GM23338 (cell line): ENCODE results near the gene GOLGA6A. TPM values are rescaled to one million over a fixed set of nuclear protein-coding genes. Genes with fewer than 3 reads are reported as not detected.

Experiments used
- ATAC-seq: fragments of 200-7000 bp; cut with Tn5 transposase; 3 replicates; pipeline ENCODE4 v1.9.1; 2020
- DNase-seq: peaks from one replicate; pipeline ENCODE4 v3.0.0-alpha.2; 2015; ENCODE audit warnings: low spot score
- H2AFZ ChIP-seq: fragments of 200-600 bp; sonication (generic); 2 replicates; pipeline ENCODE4 v1.8.0; 2016; ENCODE audit warnings: antibody characterized with exemption, mild to moderate bottlenecking, moderate library complexity
- H3F3A ChIP-seq: fragments of 200-600 bp; sonication (generic); replicated peaks from 2 replicates; pipeline ENCODE4 v1.8.0; 2017; ENCODE audit warnings: antibody characterized with exemption, mixed run types, low read depth
- H3K27ac ChIP-seq: fragments of 200-600 bp; sonication (generic); 2 replicates; pipeline ENCODE4 v1.6.1; 2016; ENCODE audit warnings: low read depth
- H3K27me3 ChIP-seq: fragments of 200-600 bp; sonication (generic); 2 replicates; pipeline ENCODE4 v1.8.0; 2016; ENCODE audit warnings: mild to moderate bottlenecking, mixed run types, moderate library complexity; ENCODE audit not compliant: insufficient read depth
- H3K36me3 ChIP-seq: fragments of 200-600 bp; sonication (generic); 2 replicates; pipeline ENCODE4 v1.8.0; 2016; ENCODE audit warnings: mild to moderate bottlenecking; ENCODE audit not compliant: insufficient read depth
- H3K4me1 ChIP-seq: fragments of 200-600 bp; sonication (generic); 2 replicates; pipeline ENCODE4 v1.8.0; 2016; ENCODE audit warnings: mild to moderate bottlenecking, moderate library complexity; ENCODE audit not compliant: insufficient read depth
- H3K4me2 ChIP-seq: fragments of 200-600 bp; sonication (generic); 2 replicates; pipeline ENCODE4 v1.7.1; 2017; ENCODE audit warnings: mixed run types
- H3K4me3 ChIP-seq: fragments of 200-600 bp; sonication (generic); 2 replicates; pipeline ENCODE4 v1.6.1; 2016; ENCODE audit warnings: mixed run types
- H3K79me2 ChIP-seq: fragments of 200-600 bp; sonication (generic); replicated peaks from 2 replicates; pipeline ENCODE4 v1.8.0; 2017; ENCODE audit warnings: mild to moderate bottlenecking; ENCODE audit not compliant: insufficient read depth
- H3K9me2 ChIP-seq: fragments of 200-600 bp; sonication (generic); 2 replicates; pipeline ENCODE4 v1.8.0; 2017; ENCODE audit not compliant: insufficient read depth
- H4K20me1 ChIP-seq: fragments of 200-600 bp; sonication (generic); replicated peaks from 2 replicates; pipeline ENCODE4 v1.8.0; 2017; ENCODE audit warnings: mild to moderate bottlenecking; ENCODE audit not compliant: insufficient read depth
- H3K27ac Mint-ChIP-seq: 2 replicates; pipeline ENCODE4 v1.8.0; 2020; ENCODE audit warnings: inconsistent platforms, mild to moderate bottlenecking, moderate library complexity, mixed read lengths
- H3K27me3 Mint-ChIP-seq: 3 replicates; pipeline ENCODE4 v1.8.0; 2022; ENCODE audit warnings: low read depth, mild to moderate bottlenecking, moderate library complexity, mixed read lengths, inconsistent platforms; ENCODE audit not compliant: insufficient read depth, poor library complexity
- H3K36me3 Mint-ChIP-seq: 3 replicates; pipeline ENCODE4 v1.8.0; 2021; ENCODE audit warnings: low read depth, mild to moderate bottlenecking, inconsistent platforms, moderate library complexity, mixed read lengths
- H3K4me1 Mint-ChIP-seq: 3 replicates; pipeline ENCODE4 v1.8.0; 2020; ENCODE audit warnings: mild to moderate bottlenecking, inconsistent platforms, mixed read lengths
- H3K4me3 Mint-ChIP-seq: 3 replicates; pipeline ENCODE4 v1.8.0; 2021; ENCODE audit warnings: moderate library complexity, mild to moderate bottlenecking, inconsistent platforms, mixed read lengths
- H3K9me3 Mint-ChIP-seq: 3 replicates; pipeline ENCODE4 v1.8.0; 2020; ENCODE audit warnings: moderate library complexity, mild to moderate bottlenecking, inconsistent platforms, mixed read lengths
- CREB1 ChIP-seq: fragments of 250-450 bp; sonication (Bioruptor Pico); IDR thresholded peaks from 2 replicates; pipeline ENCODE4 v1.5.0; 2020; ENCODE audit warnings: low read depth, mild to moderate bottlenecking, moderate library complexity
- EZH2 ChIP-seq: fragments of 200-600 bp; sonication (generic); IDR thresholded peaks from one replicate; pipeline ENCODE4 v1.8.0; 2017; ENCODE audit warnings: antibody characterized with exemption, mild to moderate bottlenecking, low read depth; ENCODE audit not compliant: unreplicated experiment
- EZH2phosphoT487 ChIP-seq: fragments of 200-600 bp; sonication (generic); IDR thresholded peaks from one replicate; pipeline ENCODE4 v1.8.1; 2018; ENCODE audit warnings: antibody characterized with exemption; ENCODE audit not compliant: unreplicated experiment
- POLR2AphosphoS5 ChIP-seq: IDR thresholded peaks from 2 replicates; pipeline ENCODE4 v1.6.1; 2016; ENCODE audit warnings: antibody characterized with exemption, low read depth
- polyA plus RNA-seq: library from polyadenylated mRNA; unstranded; fragments of >200 nt; fragmentation: Nextera tagmentation; extraction: Ambion mirVana; gene quantifications from 2 replicates; pipeline ENCODE4 v1.2.1, GENCODE V29; 2016
- total RNA-seq: library from RNA; depleted of rRNA; stranded (reverse); fragments of >200 nt; shearing (Covaris generic); gene quantifications from 2 replicates; pipeline ENCODE4 v1.2.3, GENCODE V29; 2014
- TF ChIP-seq, protein P1 (sequence below), 2 experiments: fragments of 200-600 bp in 1 of 2; sonication (generic) in 1 of 2; conservative IDR thresholded peaks; 2 replicates each; pipeline versions ENCODE4 v1.5.1 to v1.6.1; 2016 to 2017; ENCODE audit warnings: antibody characterized with exemption in 2 of 2, low read depth in 2 of 2, mild to moderate bottlenecking in 2 of 2, moderate library complexity in 1 of 2
- TF ChIP-seq, protein P2 (sequence below): fragments of 250-450 bp; sonication (Bioruptor Pico); IDR thresholded peaks from 2 replicates; pipeline ENCODE4 v1.5.0; 2020; ENCODE audit warnings: mild to moderate bottlenecking, moderate library complexity

Gene GOLGA6A
- total and polyA plus RNA-seq, 2 experiments from 2014 or later = 0.18 to 2.1 TPM

DNA sequence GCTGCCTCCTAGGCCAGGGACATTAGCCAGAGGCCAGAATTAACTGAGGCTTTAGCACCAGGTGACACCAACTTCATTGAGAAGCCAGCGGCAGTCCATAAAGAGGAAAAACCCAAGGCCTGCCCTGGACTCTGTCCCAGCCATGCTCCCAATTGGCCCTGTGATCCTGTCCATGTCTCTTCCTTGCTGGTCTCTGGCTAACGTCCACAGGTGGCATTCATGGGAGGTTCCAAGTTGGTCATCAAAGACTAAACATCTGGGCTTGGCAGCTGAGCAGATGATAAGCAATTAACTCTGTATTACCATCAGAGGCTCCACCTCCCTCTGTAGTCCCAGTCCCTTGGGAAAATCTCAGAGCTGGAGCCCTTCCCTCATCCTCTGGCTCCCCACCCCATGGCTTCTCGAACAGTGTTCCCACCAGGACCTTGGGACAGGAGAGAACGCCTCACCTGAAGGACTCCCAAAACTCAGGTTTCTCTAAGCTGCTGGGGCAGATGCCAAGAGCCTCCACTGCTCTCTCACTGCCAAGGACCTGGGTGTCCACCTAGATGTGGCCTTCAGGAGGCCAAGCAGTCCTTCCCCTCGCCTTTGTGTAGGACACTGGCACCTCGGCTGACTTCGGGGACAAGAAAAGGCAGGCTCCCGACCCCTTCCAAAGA is 40.4 kb downstream of the GOLGA6A start:
- H3K9me3 Mint-ChIP-seq = no peaks in the 10 kb centered on the region; the same call in 2 of the 3 replicates
- H3K4me1 Mint-ChIP-seq = peaks cover 28% of the 10 kb centered on the region
- Histone ChIP-seq H2AFZ (no peak overlapping the region), H3K27me3 (no peaks in the 10 kb centered on the region), H3K4me3 (no peak overlapping the region), H3F3A (no peaks in the 10 kb centered on the region), H3K4me2 (no peak overlapping the region), H3K27ac (no peak overlapping the region), H3K79me2 (no peaks in the 10 kb centered on the region), H3K4me1 (peaks cover 14% of the 10 kb centered on the region), H3K36me3 (no peaks in the 10 kb centered on the region), H4K20me1 (no peaks in the 10 kb centered on the region; the same call in 1 of the 2 replicates), H3K9me2 (no peaks in the 10 kb centered on the region)
- no peak overlapping the region for H3K4me3 Mint-ChIP-seq
- no peak for DNase-seq
- TF ChIP-seq EZH2phosphoT487 = no peak
- no peak for TF ChIP-seq EZH2
- TF ChIP-seq POLR2AphosphoS5 = no peak
- TF ChIP-seq CREB1 (CRISPR knock-in tag) = no peak
- TF ChIP-seq, protein P1, sequence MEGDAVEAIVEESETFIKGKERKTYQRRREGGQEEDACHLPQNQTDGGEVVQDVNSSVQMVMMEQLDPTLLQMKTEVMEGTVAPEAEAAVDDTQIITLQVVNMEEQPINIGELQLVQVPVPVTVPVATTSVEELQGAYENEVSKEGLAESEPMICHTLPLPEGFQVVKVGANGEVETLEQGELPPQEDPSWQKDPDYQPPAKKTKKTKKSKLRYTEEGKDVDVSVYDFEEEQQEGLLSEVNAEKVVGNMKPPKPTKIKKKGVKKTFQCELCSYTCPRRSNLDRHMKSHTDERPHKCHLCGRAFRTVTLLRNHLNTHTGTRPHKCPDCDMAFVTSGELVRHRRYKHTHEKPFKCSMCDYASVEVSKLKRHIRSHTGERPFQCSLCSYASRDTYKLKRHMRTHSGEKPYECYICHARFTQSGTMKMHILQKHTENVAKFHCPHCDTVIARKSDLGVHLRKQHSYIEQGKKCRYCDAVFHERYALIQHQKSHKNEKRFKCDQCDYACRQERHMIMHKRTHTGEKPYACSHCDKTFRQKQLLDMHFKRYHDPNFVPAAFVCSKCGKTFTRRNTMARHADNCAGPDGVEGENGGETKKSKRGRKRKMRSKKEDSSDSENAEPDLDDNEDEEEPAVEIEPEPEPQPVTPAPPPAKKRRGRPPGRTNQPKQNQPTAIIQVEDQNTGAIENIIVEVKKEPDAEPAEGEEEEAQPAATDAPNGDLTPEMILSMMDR (conservative IDR thresholded peaks at IDR 0.05; ENCODE audit: low read depth in 2 of 2) = no peak
- TF ChIP-seq, protein P2, sequence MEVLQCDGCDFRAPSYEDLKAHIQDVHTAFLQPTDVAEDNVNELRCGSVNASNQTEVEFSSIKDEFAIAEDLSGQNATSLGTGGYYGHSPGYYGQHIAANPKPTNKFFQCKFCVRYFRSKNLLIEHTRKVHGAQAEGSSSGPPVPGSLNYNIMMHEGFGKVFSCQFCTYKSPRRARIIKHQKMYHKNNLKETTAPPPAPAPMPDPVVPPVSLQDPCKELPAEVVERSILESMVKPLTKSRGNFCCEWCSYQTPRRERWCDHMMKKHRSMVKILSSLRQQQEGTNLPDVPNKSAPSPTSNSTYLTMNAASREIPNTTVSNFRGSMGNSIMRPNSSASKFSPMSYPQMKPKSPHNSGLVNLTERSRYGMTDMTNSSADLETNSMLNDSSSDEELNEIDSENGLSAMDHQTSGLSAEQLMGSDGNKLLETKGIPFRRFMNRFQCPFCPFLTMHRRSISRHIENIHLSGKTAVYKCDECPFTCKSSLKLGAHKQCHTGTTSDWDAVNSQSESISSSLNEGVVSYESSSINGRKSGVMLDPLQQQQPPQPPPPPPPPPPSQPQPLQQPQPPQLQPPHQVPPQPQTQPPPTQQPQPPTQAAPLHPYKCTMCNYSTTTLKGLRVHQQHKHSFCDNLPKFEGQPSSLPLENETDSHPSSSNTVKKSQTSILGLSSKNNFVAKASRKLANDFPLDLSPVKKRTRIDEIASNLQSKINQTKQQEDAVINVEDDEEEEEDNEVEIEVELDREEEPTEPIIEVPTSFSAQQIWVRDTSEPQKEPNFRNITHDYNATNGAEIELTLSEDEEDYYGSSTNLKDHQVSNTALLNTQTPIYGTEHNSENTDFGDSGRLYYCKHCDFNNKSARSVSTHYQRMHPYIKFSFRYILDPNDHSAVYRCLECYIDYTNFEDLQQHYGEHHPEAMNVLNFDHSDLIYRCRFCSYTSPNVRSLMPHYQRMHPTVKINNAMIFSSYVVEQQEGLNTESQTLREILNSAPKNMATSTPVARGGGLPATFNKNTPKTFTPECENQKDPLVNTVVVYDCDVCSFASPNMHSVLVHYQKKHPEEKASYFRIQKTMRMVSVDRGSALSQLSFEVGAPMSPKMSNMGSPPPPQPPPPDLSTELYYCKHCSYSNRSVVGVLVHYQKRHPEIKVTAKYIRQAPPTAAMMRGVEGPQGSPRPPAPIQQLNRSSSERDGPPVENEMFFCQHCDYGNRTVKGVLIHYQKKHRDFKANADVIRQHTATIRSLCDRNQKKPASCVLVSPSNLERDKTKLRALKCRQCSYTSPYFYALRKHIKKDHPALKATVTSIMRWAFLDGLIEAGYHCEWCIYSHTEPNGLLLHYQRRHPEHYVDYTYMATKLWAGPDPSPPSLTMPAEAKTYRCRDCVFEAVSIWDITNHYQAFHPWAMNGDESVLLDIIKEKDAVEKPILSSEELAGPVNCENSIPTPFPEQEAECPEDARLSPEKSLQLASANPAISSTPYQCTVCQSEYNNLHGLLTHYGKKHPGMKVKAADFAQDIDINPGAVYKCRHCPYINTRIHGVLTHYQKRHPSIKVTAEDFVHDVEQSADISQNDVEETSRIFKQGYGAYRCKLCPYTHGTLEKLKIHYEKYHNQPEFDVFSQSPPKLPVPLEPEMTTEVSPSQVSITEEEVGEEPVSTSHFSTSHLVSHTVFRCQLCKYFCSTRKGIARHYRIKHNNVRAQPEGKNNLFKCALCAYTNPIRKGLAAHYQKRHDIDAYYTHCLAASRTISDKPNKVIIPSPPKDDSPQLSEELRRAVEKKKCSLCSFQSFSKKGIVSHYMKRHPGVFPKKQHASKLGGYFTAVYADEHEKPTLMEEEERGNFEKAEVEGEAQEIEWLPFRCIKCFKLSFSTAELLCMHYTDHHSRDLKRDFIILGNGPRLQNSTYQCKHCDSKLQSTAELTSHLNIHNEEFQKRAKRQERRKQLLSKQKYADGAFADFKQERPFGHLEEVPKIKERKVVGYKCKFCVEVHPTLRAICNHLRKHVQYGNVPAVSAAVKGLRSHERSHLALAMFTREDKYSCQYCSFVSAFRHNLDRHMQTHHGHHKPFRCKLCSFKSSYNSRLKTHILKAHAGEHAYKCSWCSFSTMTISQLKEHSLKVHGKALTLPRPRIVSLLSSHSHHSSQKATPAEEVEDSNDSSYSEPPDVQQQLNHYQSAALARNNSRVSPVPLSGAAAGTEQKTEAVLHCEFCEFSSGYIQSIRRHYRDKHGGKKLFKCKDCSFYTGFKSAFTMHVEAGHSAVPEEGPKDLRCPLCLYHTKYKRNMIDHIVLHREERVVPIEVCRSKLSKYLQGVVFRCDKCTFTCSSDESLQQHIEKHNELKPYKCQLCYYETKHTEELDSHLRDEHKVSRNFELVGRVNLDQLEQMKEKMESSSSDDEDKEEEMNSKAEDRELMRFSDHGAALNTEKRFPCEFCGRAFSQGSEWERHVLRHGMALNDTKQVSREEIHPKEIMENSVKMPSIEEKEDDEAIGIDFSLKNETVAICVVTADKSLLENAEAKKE (CRISPR knock-in tag) = no peak
- no peak overlapping the region for H3K27ac Mint-ChIP-seq
- peaks cover 24% of the 10 kb centered on the region for H3K27me3 Mint-ChIP-seq
- no peak for ATAC-seq
- H3K36me3 Mint-ChIP-seq = no peaks in the 10 kb centered on the region
